Measurements from ENCODE around the gene RIMS4. TPM values are rescaled to one million over a fixed set of nuclear protein-coding genes. Genes with fewer than 3 reads are reported as not detected.

The RIMS4 gene
- total RNA-seq, 1 experiment from 2014 or later, result 16.3 TPM

DNA sequence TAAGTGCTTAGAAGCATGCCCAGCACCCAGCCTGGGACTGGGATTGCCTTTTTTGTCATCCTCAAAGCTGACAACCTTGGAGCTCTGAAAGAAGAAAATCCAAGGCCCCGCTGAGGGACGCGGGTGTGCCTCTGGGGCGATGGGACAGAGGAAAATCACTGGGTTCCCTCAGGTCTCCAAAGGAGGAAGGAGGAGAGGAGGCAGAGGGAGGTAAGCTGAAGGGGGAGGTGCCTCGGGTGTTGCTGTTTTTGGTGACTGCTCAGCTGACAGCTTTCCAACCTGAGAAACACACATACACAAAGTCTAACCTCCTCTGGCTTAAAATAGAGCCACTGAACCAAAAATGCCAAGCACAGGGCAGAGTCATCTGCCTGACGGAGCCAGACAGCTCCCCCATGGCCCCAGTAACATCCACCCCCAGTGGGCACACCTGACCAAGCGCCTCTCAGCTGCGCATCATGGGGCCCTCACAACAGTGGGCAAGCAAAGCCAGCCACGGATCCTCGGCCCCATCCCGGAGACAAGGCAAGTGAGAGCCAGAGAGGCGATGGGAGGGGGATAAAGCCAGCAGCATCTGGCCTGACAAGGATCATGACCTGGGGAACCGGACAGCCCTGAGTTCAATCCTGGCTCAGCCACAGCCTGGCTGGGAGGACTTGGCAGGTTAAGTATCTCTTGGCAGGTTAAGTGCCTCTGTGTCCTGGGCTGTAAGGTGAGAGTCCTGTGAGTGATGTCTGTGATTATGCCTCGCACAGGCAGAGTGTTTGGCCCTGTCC lies 67.9 kb downstream of the RIMS4 start:
- Histone ChIP-seq H3K18ac (ENCODE audit: insufficient read length, low read depth, low read length) (no peak overlapping the region), H3K79me1 (ENCODE audit: insufficient read depth, low read depth, low read length, poor library complexity, severe bottlenecking) (no peaks in the 10 kb centered on the region), H3K4me1 (ENCODE audit: insufficient read depth, low read length) (no peaks in the 10 kb centered on the region), H2BK15ac (ENCODE audit: low read depth, low read length) (no peak overlapping the region), H3K14ac (ENCODE audit: insufficient read depth, low read length) (no peak overlapping the region), H3K23me2 (ENCODE audit: insufficient read length, low read depth, low read length, poor library complexity, severe bottlenecking) (peaks cover 8% of the 10 kb centered on the region), H3K4me2 (ENCODE audit: insufficient read depth, insufficient read length, low read length) (no peak overlapping the region), H3K9me3 (ENCODE audit: control insufficient read depth, low read depth, low read length) (no peaks in the 10 kb centered on the region), H3K56ac (ENCODE audit: insufficient read length, low read depth, low read length) (no peak overlapping the region), H3K27ac (ENCODE audit: insufficient read length, low read depth, low read length) (no peak overlapping the region), H4K5ac (ENCODE audit: insufficient read length, low read depth, low read length) (no peak overlapping the region), H2BK120ac (ENCODE audit: low read depth, low read length, poor library complexity, severe bottlenecking) (no peak overlapping the region), H3K4ac (ENCODE audit: low read depth, low read length) (no peak overlapping the region), H4K91ac (ENCODE audit: insufficient read length, low read depth, low read length) (no peak overlapping the region), H2BK12ac (ENCODE audit: insufficient read length, low read depth, low read length) (no peak overlapping the region), H2BK20ac (ENCODE audit: low read depth, low read length, poor library complexity, severe bottlenecking) (no peak overlapping the region), H2AFZ (ENCODE audit: low read length) (no peak overlapping the region), H4K8ac (replicated peaks; ENCODE audit: insufficient read length, low read depth, low read length) (no peak overlapping the region), H3K23ac (ENCODE audit: insufficient read length, low read depth, low read length) (no peak overlapping the region), H3K27me3 (ENCODE audit: insufficient read depth, low read length) (peaks cover 7% of the 10 kb centered on the region; the same call in 1 of the 2 replicates), H3K79me2 (ENCODE audit: insufficient read depth, low read length) (no peaks in the 10 kb centered on the region), H3K9ac (ENCODE audit: extremely low read depth, insufficient read length, low read length) (no peak overlapping the region), H4K20me1 (ENCODE audit: control insufficient read depth, insufficient read depth, insufficient read length) (no peaks in the 10 kb centered on the region), H3T11ph (ENCODE audit: low read length) (no peak overlapping the region), H2BK5ac (ENCODE audit: insufficient read length, low read length) (no peak overlapping the region), H2AK5ac (ENCODE audit: insufficient read length, low read length) (no peak overlapping the region)
- Mint-ChIP-seq H3K4me3 (no peak overlapping the region), H3K9me3 (no peaks in the 10 kb centered on the region; a peak in 1 of 5 replicates), H3K27ac (no peak overlapping the region), H3K27me3 (ENCODE audit: low read depth) (peaks cover 64% of the 10 kb centered on the region), H3K36me3 (ENCODE audit: insufficient read depth in 1 of 3, low read depth in 3 of 3) (0 out of 7 replicates have a peak, but pooled peaks cover 0 to under 1% (median 0%) of the 10 kb centered on the region in 3 experiments), H3K4me1 (peaks cover 13 to 38% of the 10 kb centered on the region in 2 experiments)
- TF ChIP-seq, protein P1, sequence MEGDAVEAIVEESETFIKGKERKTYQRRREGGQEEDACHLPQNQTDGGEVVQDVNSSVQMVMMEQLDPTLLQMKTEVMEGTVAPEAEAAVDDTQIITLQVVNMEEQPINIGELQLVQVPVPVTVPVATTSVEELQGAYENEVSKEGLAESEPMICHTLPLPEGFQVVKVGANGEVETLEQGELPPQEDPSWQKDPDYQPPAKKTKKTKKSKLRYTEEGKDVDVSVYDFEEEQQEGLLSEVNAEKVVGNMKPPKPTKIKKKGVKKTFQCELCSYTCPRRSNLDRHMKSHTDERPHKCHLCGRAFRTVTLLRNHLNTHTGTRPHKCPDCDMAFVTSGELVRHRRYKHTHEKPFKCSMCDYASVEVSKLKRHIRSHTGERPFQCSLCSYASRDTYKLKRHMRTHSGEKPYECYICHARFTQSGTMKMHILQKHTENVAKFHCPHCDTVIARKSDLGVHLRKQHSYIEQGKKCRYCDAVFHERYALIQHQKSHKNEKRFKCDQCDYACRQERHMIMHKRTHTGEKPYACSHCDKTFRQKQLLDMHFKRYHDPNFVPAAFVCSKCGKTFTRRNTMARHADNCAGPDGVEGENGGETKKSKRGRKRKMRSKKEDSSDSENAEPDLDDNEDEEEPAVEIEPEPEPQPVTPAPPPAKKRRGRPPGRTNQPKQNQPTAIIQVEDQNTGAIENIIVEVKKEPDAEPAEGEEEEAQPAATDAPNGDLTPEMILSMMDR (conservative IDR thresholded peaks at IDR 0.05), result no peak
- DNase-seq, result no peak
- WGBS (ENCODE audit: extremely low coverage, insufficient read length, low lambda C conversion rate), result no CpG with 5 or more reads among the region's 14 CpGs

Data from H9 (cell line).